ENCODE results near the gene GRIA2. TPM values are rescaled to one million over a fixed set of nuclear protein-coding genes. Genes with fewer than 3 reads are reported as not detected.

Gene GRIA2
- total RNA-seq: 46.6 TPM

DNA sequence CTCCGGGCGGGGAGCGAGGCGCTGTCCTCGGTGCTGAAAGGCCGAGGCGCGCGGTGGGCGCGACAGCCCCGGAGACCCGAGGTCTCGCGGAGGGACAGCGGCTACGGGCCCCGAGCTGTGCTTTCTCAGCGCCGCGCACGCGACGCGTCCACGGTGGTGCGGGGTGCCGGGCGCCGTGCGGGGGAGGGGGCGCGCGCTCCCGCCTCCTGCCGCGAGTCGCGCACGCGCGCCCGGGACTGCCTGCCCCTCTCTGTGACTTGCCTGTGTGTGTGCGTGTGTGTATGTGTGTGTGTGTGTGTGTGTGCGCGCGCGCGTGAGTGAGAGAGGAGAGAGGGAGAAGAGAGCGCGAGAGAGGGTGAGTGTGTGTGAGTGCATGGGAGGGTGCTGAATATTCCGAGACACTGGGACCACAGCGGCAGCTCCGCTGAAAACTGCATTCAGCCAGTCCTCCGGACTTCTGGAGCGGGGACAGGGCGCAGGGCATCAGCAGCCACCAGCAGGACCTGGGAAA lies at the start of gene GRIA2:
TSS of gene GRIA2 (plus strand) at position 358 of the 511 bp plus-strand sequence. CDS start 315 bp downstream, outside the sequence.

Other genes starting within 250 kb of the GRIA2 start
- 29.5 TPM for gene PDGFC, start 248.9 kb upstream of the GRIA2 start, total RNA-seq
- gene GLRB, start 144.6 kb upstream of the GRIA2 start, total RNA-seq: 15.2 TPM